GM10248 (cell line): ENCODE results near the gene TMEM18.

ENCODE experiments used
- CTCF ChIA-PET: fragments of 300-600 bp; sonication (Branson Sonifier 250); formaldehyde crosslinking; extraction: SDS; loops from one replicate; lab custom pipeline; 2021; ENCODE audit warnings: antibody characterized with exemption; lab: Yijun Ruan, JAX
- POLR2A ChIA-PET: fragments of 350-650 bp; sonication (Branson Sonifier 250); formaldehyde crosslinking; extraction: SDS; loops from one replicate; lab custom pipeline; 2020; ENCODE audit warnings: antibody characterized with exemption; lab: Yijun Ruan, JAX
- DNase-seq: peaks from one replicate; pipeline ENCODE4 v3.0.0; 2012; ENCODE audit errors: extremely low spot score
- CTCF ChIP-seq: IDR thresholded peaks from 2 replicates; pipeline ENCODE4 v1.5.1; 2012; ENCODE audit warnings: mild to moderate bottlenecking, low read depth; ENCODE audit errors: extremely low read depth, missing control alignments, control extremely low read depth

TMEM18 gene

DNA sequence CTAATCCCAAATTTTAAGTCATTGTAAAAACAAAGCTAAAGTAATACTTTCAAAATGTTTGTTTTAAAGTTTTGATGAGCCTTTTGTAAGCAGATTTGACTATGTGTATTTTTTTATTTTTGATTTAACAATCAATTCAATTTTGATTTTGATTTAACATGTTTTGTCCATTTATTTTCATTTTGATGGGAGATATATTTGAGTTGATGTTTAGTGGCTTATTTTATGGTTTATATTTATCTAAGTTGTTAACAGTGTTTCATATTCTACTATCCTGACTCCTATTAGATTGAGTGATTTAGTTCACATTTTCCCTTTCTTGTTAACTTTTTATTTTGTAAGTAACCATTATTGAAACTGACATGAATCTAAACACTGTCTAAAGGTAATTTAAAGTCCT lies 44.7 kb downstream of the TMEM18 start:
- DNase-seq = no peak
- POLR2A ChIA-PET = no interaction called here
- CTCF ChIA-PET = no interaction called here
- no peak for TF ChIP-seq CTCF

GRCh38 chr2:631741-632140 lies 45.5 kb downstream of the TMEM18 start:
- ChIA-PET CTCF (no interaction called here), POLR2A (no interaction called here)
- DNase-seq = no peak
- no peak for TF ChIP-seq CTCF

DNA sequence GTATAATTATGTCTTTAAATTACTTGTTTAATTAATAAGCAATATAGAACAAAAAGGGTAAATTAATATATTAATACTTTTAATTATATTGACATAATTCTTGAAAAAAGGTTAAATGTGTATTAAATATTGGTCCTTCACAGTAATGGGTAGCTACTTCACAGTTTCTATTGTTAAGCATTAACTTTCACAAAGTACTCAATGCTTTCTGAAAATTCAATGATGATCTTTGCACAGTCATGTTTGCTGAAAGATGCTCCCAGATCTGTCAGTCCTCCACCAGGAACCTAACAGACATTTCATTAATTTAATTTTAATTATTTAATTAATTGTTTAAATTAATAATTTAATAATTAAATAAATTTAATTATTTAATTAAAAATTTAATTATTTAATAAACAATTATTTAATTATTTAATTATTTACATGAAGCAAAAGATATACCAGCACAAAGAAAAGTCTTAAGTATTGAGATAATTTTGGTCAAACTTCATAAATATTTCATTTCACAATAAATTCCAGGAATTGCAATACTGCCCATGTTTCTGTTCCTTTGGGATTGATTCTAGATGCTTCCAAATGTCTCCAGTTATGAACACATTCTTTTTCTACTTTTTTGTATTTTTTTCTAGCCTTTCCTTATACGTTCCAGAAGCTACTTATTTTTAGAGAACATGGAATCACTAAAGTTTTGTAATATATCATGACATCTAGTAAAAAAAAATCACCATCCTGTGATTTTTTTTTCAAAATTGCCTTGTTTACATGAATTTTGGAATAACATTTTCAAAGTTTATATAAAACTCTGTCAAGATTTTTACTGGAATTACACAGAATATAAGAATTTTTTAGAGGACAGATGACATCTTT lies 46.5 kb downstream of the TMEM18 start:
- no peak for DNase-seq
- no peak for TF ChIP-seq CTCF
- ChIA-PET CTCF (no interaction called here), POLR2A (no interaction called here)

- POLR2A ChIA-PET = no interaction called here
- no peak for DNase-seq
- no peak for TF ChIP-seq CTCF
- CTCF ChIA-PET = no interaction called here
These were observed 47.2 kb downstream of the TMEM18 start for GRCh38 chr2:629961-630360.

- ChIA-PET CTCF (no interaction called here), POLR2A (no interaction called here)
- DNase-seq = no peak
- TF ChIP-seq CTCF = no peak
These were observed 48.6 kb downstream of the TMEM18 start for GRCh38 chr2:628651-629050.

- ChIA-PET POLR2A (no interaction called here), CTCF (no interaction called here)
- no peak for TF ChIP-seq CTCF
- no peak for DNase-seq
These were observed 49.2 kb downstream of the TMEM18 start for GRCh38 chr2:627926-628560.
